Smooth muscle cell of the brain vasculature (primary cell): Measurements from ENCODE around the gene TOP3B.

Source experiments
- DNase-seq: peaks from one replicate; pipeline ENCODE4 v3.0.0-alpha.2; 2012; ENCODE audit warnings: low read depth, low spot score

TOP3B gene

DNA sequence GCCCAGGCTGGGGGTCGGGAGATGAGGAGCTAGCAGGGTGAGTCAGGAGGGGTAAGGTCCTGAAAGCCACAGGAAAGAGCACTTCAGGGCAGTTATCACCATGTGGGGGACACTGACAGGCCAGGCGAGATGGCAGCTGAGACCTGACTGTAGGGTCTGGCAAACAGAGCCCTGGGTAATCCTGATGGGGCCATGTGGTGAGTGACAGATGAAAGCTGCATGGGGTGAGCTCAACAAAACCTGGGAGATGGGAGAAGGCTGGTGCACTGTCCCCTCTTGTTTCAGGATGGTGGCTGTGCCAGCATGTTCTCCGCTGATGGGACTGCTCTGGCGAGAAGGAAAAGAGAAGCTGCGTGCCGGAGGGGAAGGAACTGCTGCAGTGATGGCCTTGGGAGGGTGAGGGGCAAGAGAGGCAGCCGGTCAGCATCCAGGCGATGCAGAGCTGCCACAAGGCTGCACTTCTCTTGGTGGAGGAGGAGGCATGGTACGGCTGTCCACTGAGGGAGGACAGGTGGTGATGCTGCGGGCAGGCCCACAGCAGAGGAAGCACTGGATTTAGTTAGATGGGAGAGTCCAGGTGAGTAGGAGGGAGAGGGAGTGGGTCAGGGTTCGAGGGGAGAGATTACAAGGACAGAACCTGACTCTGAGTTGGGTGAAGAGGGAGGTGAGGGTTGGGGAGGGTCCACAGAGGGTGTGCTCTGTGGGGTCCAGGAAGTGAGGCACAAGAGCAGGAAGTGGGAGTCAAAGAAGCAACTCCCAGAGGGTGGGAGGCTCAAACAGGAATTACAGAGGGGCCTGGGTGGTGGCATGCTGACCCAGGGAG lies 3.8 kb downstream of the TOP3B start:
- no peak for DNase-seq

- no peak for DNase-seq
Measured at GRCh38 chr22:21977814-21978213, 4.8 kb downstream of the TOP3B start.

- no peak for DNase-seq
Measured at GRCh38 chr22:21975854-21976345, 6.7 kb downstream of the TOP3B start.

DNA sequence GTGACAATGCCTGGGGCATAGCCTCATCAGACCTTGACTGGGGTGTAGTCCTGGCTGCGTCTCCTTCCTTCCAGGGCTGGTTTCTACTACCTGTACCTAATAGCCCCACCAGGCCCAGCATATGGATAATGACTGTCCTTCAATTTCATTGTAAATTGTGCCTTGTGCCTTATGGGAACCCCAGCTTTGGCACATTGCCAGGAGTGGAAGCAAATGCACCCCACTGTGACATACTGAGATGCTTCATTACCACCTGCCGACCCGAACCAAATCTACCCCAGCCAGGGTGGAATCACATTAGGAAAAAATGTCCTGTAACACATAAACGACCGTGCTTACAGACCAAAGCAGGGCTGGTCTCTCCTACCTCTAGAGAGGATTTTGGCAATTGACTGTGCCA lies 7.3 kb downstream of the TOP3B start:
- DNase-seq: no peak

- DNase-seq: no peak
Measured at GRCh38 chr22:21974058-21974649, 8.4 kb downstream of the TOP3B start.

- no peak for DNase-seq
Measured at GRCh38 chr22:21972806-21973205, 9.8 kb downstream of the TOP3B start.

GRCh38 chr22:21972293-21972779 lies 10.3 kb downstream of the TOP3B start:
- no peak for DNase-seq

DNA sequence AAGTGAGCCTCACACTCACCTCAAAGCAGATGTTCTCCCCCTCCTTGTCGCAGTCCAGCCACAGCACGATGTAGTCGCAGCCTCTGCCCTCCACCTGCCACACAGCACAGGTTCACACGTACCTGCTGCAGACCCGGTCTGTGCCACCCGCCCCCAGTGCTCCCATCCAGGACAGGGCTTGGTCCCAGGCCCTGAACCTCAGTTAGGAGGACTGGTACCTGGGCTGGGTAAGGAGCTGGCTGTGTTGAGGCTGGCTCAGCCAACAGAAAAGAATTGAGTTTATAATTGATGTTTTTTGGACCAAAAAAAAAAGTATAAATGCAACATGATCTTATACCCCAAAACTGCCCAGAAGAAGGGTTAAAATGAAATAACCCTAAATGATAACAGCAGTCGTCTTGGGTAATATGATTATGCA lies 10.7 kb downstream of the TOP3B start:
- no peak for DNase-seq

DNA sequence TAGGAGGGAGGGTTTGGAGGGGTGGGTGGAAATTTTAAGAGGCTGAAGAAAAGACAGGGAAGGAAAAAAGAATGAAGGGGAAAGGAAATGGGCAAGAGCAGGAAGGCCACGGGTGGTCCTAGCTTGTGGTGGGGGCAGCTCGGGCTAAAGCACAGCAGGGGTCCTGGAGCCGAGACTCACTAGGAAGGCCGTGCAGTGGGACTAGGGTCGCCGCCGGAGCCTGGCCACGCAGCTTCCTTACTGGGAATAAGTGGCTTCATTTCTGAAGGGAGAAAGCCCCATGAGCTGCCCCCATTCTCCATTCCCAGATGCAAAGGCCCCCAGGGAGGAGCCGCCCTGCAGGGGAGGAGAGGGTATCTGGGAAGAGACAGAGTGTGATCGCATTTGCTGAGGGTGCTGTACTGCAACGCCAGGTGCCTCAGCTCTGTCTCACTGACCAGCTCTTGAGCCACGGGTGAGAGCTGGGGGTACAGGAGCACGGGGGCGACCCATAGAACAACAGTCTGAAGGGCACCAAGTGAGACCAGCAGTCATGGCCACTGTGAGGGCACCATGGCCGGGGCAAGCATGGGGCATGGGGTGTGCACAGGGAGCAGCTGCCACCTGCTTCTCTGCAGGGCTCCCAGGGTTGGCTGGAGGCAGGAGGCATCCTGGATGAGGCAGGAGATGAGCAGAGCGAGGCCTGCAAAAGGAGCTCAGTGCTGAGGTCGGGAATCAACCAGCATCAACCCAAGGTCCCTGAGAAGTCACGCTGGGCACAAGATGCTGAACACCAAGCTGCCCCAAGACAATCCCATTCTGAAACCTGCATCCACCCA lies 11.6 kb downstream of the TOP3B start:
- no peak for DNase-seq

DNA sequence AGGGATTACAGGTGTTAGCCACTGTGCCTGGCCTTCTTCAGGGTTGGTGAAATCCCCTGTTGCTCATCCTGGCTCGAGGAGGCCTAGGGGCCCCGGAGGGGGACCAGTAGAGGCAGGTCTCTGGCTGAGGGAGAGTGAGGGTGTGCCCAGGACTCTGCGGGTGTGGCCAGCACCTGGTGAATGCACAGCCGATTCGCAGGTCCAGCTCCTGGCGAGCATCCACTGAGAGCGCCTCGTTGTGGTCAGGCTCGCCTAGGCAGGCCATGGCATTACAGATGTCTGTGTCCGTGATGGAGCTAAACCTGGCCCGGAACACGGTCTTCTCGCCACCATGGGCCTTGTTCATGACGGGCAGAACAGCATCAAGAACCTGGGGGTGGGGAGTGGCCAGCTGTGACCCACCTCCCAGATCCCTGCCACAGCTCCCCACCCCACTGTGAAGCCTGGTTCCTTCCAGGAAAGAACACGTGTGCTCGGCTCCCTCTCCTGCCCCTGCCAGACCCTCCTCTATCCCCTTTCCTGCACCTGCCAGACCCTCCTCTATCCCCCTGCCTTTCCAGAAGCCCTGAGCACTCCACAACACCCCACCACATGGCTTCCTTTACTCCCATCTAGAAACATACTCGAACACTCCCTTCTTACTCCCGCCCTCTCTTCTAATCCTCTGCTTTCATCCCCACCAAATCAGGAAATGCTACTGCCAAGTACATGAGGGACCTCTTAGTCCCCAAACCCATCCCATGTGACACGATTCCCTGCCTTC lies 12.4 kb downstream of the TOP3B start:
- DNase-seq: no peak

DNA sequence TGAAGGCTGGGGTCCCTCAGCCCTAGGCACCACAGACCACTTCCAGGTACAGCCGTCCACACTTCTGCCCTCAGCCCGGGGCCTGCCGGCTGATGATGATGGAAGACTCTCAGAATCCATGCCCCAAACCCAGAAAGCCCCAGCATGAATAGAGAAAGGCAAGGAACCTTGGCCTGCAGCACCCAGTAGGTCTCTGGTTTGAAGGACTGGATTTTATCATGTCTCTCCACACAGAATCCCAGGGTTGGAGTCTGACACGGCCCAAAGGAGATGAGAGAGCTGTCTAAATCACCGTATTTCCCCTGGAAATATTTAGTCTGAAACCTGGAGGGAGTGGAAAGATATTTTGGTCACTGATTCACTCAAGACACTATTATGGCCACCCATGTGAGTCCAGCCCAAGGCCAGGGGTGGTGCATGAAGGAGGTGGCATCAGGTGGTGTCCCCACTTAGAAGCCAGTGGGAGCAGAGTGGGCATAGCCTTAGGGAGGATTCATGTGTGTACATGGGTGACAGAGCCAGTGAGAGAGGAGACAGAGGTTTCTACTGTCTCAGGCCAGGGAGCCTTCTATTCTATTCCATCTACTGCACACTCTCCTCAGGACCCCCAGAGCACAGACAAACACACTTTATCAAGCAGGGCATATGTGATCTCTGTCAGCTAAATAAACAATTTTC lies 14.0 kb downstream of the TOP3B start:
- no peak for DNase-seq

GRCh38 chr22:21967693-21968271 lies 14.8 kb downstream of the TOP3B start:
- DNase-seq: no peak

- no peak for DNase-seq
Measured at GRCh38 chr22:21966643-21967516, 15.7 kb downstream of the TOP3B start.

DNA sequence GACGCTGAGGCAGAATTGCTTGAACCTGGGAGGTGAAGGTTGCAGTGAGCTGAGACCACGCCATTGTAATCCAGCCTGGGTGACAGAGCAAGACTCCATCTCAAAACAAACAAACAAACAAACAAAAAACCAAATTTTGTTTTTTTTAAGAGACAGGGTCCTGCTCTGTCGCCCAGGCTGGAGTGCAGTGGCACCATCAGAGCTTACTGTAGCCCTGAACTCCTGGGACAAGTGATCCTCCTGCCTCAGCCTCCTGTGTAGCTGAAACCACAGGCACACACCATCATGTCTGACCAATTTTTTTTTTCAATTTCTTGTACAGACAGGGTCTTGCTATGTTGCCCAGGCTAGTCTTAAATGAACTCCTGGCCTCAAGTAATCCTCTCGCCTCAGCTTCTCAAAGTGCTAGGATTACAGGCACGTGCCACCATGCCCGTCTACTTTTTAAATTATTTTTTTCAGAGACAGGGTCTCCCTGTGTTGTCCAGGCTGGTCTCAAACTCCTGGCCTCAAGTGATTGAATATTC lies 16.8 kb downstream of the TOP3B start:
- DNase-seq: no peak

- DNase-seq: no peak
Measured at GRCh38 chr22:21964918-21965484, 17.6 kb downstream of the TOP3B start.

GRCh38 chr22:21964234-21964633 lies 18.4 kb downstream of the TOP3B start:
- no peak for DNase-seq

- no peak for DNase-seq
Measured at GRCh38 chr22:21963790-21964211, 18.8 kb downstream of the TOP3B start.

DNA sequence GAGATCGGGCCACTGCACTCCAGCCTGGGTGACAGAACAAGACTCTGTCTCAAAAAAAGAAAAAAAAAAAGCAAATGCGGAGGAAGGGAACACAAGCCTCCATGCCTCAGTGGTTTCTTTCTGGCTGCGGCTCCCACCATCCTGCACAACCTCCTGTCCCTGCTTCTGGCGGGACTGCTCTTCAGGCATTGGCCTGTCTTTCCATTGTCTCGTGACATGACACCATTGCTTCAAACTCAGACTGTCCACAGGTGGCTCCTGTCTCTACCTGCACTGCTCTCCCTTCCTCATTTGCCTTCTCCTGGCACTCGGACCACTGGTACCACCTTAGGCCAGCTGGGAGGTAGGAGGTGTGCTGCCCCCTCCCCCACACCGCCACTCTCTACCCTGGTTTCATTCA lies 19.3 kb downstream of the TOP3B start:
- DNase-seq: no peak

DNA sequence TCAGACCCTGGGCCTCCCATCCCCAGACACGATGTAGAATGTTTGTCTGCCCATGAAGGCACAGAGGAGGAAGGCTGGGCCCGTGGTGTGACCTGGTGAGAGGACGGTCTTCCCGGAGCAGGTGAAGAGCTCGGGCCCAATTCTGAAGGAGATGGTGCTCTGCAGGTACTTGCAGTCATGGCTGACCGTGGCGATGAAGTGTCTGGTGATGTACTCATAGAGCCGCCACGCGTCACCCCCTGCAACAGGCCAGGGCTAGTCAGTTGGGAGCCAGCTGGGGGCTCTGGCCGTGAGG lies 20.0 kb downstream of the TOP3B start:
- DNase-seq: no peak
